ENCODE data around the gene TMEM45A. TPM values are rescaled to one million over a fixed set of nuclear protein-coding genes. Genes with fewer than 3 reads are reported as not detected.

The TMEM45A gene
- total RNA-seq, 1 experiment from 2014 or later: 10.1 TPM

DNA sequence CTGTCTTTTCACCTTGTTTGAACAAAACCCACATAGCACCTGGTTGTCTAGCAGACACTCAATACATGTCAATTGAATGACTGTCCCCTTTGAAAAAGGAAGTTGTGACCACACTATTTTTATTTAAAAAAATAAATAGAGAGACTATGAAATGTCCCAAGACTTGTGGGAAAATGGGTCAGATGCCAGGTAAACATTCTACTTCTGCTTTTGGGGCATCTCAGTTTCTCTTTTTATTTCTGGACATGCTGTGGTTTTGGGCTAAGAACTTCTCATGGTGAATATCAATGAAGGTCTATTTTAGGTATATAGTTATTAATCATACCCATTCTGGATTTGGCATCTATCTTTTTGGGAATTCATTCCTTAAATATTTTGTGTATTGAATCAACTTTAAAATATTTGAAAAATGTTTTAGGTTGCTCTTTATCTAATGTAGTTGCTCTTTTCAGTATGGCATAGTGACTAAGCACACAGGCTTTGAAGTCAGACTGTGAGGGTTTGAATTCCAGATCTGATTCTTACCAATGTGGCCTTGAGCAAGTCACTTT is 4.4 kb downstream of the TMEM45A start:
- Histone ChIP-seq H3K79me1 (ENCODE audit: insufficient read depth, low read depth, low read length, poor library complexity, severe bottlenecking) (no peaks in the 10 kb centered on the region), H3K23ac (ENCODE audit: insufficient read length, low read depth, low read length) (no peak overlapping the region), H2BK20ac (ENCODE audit: low read depth, low read length, poor library complexity, severe bottlenecking) (no peak overlapping the region), H3K27me3 (ENCODE audit: insufficient read depth, low read length) (no peaks in the 10 kb centered on the region), H3K18ac (ENCODE audit: insufficient read length, low read depth, low read length) (no peak overlapping the region), H3K9ac (ENCODE audit: extremely low read depth, insufficient read length, low read length) (no peak overlapping the region), H3K27ac (ENCODE audit: insufficient read length, low read depth, low read length) (no peak overlapping the region), H4K91ac (ENCODE audit: insufficient read length, low read depth, low read length) (no peak overlapping the region), H3K9me3 (ENCODE audit: control insufficient read depth, low read depth, low read length) (no peaks in the 10 kb centered on the region), H4K8ac (replicated peaks; ENCODE audit: insufficient read length, low read depth, low read length) (no peak overlapping the region), H3T11ph (ENCODE audit: low read length) (no peak overlapping the region), H3K79me2 (ENCODE audit: insufficient read depth, low read length) (no peaks in the 10 kb centered on the region), H3K14ac (ENCODE audit: insufficient read depth, low read length) (no peak overlapping the region), H2AK5ac (ENCODE audit: insufficient read length, low read length) (no peak overlapping the region), H3K23me2 (ENCODE audit: insufficient read length, low read depth, low read length, poor library complexity, severe bottlenecking) (peaks cover 4% of the 10 kb centered on the region), H3K4me2 (ENCODE audit: insufficient read depth, insufficient read length, low read length) (no peak overlapping the region), H2BK5ac (ENCODE audit: insufficient read length, low read length) (no peak overlapping the region), H3K4ac (ENCODE audit: low read depth, low read length) (no peak overlapping the region), H4K5ac (ENCODE audit: insufficient read length, low read depth, low read length) (no peak overlapping the region), H2BK15ac (ENCODE audit: low read depth, low read length) (no peak overlapping the region), H4K20me1 (ENCODE audit: control insufficient read depth, insufficient read depth, insufficient read length) (no peaks in the 10 kb centered on the region), H2BK120ac (ENCODE audit: low read depth, low read length, poor library complexity, severe bottlenecking) (no peak overlapping the region), H3K4me1 (ENCODE audit: insufficient read depth, low read length) (no peaks in the 10 kb centered on the region), H2BK12ac (ENCODE audit: insufficient read length, low read depth, low read length) (no peak overlapping the region), H2AFZ (ENCODE audit: low read length) (no peak overlapping the region), H3K56ac (ENCODE audit: insufficient read length, low read depth, low read length) (no peak overlapping the region)
- H3K27ac Mint-ChIP-seq: no peak overlapping the region
- H3K36me3 Mint-ChIP-seq (ENCODE audit: insufficient read depth in 1 of 3, low read depth in 3 of 3): no peaks in the 10 kb centered on the region
- TF ChIP-seq, protein P1, sequence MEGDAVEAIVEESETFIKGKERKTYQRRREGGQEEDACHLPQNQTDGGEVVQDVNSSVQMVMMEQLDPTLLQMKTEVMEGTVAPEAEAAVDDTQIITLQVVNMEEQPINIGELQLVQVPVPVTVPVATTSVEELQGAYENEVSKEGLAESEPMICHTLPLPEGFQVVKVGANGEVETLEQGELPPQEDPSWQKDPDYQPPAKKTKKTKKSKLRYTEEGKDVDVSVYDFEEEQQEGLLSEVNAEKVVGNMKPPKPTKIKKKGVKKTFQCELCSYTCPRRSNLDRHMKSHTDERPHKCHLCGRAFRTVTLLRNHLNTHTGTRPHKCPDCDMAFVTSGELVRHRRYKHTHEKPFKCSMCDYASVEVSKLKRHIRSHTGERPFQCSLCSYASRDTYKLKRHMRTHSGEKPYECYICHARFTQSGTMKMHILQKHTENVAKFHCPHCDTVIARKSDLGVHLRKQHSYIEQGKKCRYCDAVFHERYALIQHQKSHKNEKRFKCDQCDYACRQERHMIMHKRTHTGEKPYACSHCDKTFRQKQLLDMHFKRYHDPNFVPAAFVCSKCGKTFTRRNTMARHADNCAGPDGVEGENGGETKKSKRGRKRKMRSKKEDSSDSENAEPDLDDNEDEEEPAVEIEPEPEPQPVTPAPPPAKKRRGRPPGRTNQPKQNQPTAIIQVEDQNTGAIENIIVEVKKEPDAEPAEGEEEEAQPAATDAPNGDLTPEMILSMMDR (conservative IDR thresholded peaks at IDR 0.05): no peak
- DNase-seq: no peak
- no peak overlapping the region for H3K4me3 Mint-ChIP-seq
- H3K9me3 Mint-ChIP-seq: no peaks in the 10 kb centered on the region; a peak in 1 of 5 replicates
- H3K4me1 Mint-ChIP-seq: peaks cover 8 to 9% of the 10 kb centered on the region in 2 experiments
- no peaks in the 10 kb centered on the region for H3K27me3 Mint-ChIP-seq (ENCODE audit: low read depth)
